Measurements from ENCODE around the gene NTSR1. TPM values are rescaled to one million over a fixed set of nuclear protein-coding genes. Genes with fewer than 3 reads are reported as not detected.

The NTSR1 gene
- total and polyA plus RNA-seq, 7 donors, result 0.60 to 54.0 (median 8.8) TPM; not detected in 1

DNA sequence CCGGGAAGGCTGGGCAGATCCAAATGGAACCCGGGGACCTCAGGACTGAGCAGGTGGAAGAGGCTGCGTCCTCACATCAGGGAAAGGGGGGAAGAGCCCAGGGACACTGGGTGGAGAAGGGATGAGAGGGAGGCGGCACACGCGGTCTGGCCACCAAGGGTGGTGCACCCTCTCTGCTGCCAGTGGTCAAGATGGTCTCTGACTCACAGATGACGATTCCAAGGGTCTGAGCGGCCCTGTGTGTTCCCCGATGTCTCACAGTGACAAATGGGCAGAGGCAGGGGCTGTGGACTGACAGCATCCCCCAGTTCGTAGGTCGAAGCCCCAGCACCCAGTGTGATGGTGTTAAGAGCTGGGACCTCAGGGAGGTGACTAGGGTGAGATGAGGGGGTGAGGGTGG lies 34.3 kb upstream of the NTSR1 start:
- no peak for DNase-seq
- H3K27me3 ChIP-seq, result no peaks in the 10 kb centered on the region
- no peak overlapping the region for H3K4me3 ChIP-seq
- no peaks in the 10 kb centered on the region for H3K36me3 ChIP-seq
- H3K27ac ChIP-seq, result no peak overlapping the region
- TF ChIP-seq POLR2A (IDR thresholded peaks at IDR 0.05) (no peak), EP300 (IDR thresholded peaks at IDR 0.05) (no peak), POLR2AphosphoS5 (IDR thresholded peaks at IDR 0.05) (no peak)
- TF ChIP-seq, protein P1, sequence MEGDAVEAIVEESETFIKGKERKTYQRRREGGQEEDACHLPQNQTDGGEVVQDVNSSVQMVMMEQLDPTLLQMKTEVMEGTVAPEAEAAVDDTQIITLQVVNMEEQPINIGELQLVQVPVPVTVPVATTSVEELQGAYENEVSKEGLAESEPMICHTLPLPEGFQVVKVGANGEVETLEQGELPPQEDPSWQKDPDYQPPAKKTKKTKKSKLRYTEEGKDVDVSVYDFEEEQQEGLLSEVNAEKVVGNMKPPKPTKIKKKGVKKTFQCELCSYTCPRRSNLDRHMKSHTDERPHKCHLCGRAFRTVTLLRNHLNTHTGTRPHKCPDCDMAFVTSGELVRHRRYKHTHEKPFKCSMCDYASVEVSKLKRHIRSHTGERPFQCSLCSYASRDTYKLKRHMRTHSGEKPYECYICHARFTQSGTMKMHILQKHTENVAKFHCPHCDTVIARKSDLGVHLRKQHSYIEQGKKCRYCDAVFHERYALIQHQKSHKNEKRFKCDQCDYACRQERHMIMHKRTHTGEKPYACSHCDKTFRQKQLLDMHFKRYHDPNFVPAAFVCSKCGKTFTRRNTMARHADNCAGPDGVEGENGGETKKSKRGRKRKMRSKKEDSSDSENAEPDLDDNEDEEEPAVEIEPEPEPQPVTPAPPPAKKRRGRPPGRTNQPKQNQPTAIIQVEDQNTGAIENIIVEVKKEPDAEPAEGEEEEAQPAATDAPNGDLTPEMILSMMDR (IDR thresholded peaks at IDR 0.05), result no peak
- no peaks in the 10 kb centered on the region for H3K9me3 ChIP-seq
- intact Hi-C loops (cut with DNase I), result no loop called here
- H3K4me1 ChIP-seq, result no peaks in the 10 kb centered on the region
- WGBS, 2 donors, result 91 to 93% methylated on average over 11 of the region's 11 CpGs

- Histone ChIP-seq H3K27me3 (no peaks in the 10 kb centered on the region), H3K27ac (no peak overlapping the region), H3K4me1 (no peaks in the 10 kb centered on the region), H3K9me3 (peaks cover 0 to 3% (median under 1%) of the 10 kb centered on the region in 4 donors), H3K36me3 (no peaks in the 10 kb centered on the region), H3K4me3 (no peak overlapping the region)
- intact Hi-C loops (cut with DNase I), result no loop called here
- TF ChIP-seq, protein P1 (IDR thresholded peaks at IDR 0.05), result no peak
- TF ChIP-seq EP300 (IDR thresholded peaks at IDR 0.05), result no peak
- DNase-seq, result no peak
- WGBS, 2 donors, result 89 to 91% methylated on average over 25 of the region's 25 CpGs
These were observed 33.3 kb upstream of the NTSR1 start for GRCh38 chr20:62675156-62675876.

GRCh38 chr20:62675877-62676260 lies 32.8 kb upstream of the NTSR1 start:
- Histone ChIP-seq H3K4me3 (no peak overlapping the region), H3K36me3 (no peaks in the 10 kb centered on the region), H3K9me3 (peaks cover 0 to 3% (median under 1%) of the 10 kb centered on the region in 4 donors), H3K27me3 (no peaks in the 10 kb centered on the region), H3K27ac (no peak overlapping the region), H3K4me1 (no peaks in the 10 kb centered on the region)
- WGBS, 2 donors, result 90% methylated on average over 14 of the region's 14 CpGs
- no peak for TF ChIP-seq EP300 (IDR thresholded peaks at IDR 0.05)
- TF ChIP-seq, protein P1 (IDR thresholded peaks at IDR 0.05), result no peak
- TF ChIP-seq POLR2AphosphoS5 (IDR thresholded peaks at IDR 0.05), result no peak
- TF ChIP-seq POLR2A (IDR thresholded peaks at IDR 0.05), result no peak
- DNase-seq, result no peak
- intact Hi-C loops (cut with DNase I), result no loop called here

- no peak for DNase-seq
- no peak overlapping the region for H3K27ac ChIP-seq
- no peaks in the 10 kb centered on the region for H3K36me3 ChIP-seq
- 90% methylated on average over 9 of the region's 9 CpGs for WGBS, 2 donors
- intact Hi-C loops (cut with DNase I), result no loop called here
- TF ChIP-seq POLR2AphosphoS5 (IDR thresholded peaks at IDR 0.05) (no peak), EP300 (IDR thresholded peaks at IDR 0.05) (no peak), POLR2A (IDR thresholded peaks at IDR 0.05) (no peak)
- TF ChIP-seq, protein P1 (IDR thresholded peaks at IDR 0.05), result no peak
- no peaks in the 10 kb centered on the region for H3K4me1 ChIP-seq
- H3K4me3 ChIP-seq, result no peak overlapping the region
- no peaks in the 10 kb centered on the region for H3K27me3 ChIP-seq
- peaks cover 0 to 3% (median under 1%) of the 10 kb centered on the region in 4 donors for H3K9me3 ChIP-seq
These were observed 31.7 kb upstream of the NTSR1 start for GRCh38 chr20:62676976-62677375.

DNA sequence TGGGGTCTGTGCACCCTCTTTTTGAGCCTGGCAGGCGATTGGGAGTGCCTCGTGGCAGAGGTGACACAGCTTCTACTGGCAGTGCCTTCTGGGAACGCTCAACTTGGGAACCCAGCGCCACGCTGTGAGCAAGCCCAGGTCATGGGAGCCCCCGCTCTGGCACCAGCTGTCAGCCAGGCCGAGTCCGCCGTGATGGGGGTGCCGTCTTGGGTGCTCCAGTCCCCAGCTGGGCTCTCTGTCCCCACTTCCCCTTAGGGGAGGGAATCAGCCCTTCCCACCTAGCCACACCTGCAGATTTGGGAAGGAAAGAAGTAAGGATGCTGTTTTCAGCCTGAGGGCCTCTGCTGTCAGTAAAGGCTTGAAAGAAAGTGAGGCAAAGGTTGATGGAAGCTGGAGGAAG lies 31.0 kb upstream of the NTSR1 start:
- WGBS, 2 donors, result 79 to 85% methylated on average over 10 of the region's 10 CpGs
- H3K36me3 ChIP-seq, result no peaks in the 10 kb centered on the region
- intact Hi-C loops (cut with DNase I), result no loop called here
- no peak overlapping the region for H3K4me3 ChIP-seq
- no peak for DNase-seq
- H3K27ac ChIP-seq, result no peak overlapping the region
- TF ChIP-seq EP300 (IDR thresholded peaks at IDR 0.05), result no peak
- TF ChIP-seq POLR2A (IDR thresholded peaks at IDR 0.05), result no peak
- TF ChIP-seq POLR2AphosphoS5 (IDR thresholded peaks at IDR 0.05), result no peak
- TF ChIP-seq, protein P1 (IDR thresholded peaks at IDR 0.05), result no peak
- H3K27me3 ChIP-seq, result no peaks in the 10 kb centered on the region
- H3K4me1 ChIP-seq, result no peaks in the 10 kb centered on the region
- H3K9me3 ChIP-seq, result peaks cover 0 to 3% (median under 1%) of the 10 kb centered on the region in 4 donors

Data from sigmoid colon (tissue), 7 donors.